ENCODE results near the gene PHF19.

DNA sequence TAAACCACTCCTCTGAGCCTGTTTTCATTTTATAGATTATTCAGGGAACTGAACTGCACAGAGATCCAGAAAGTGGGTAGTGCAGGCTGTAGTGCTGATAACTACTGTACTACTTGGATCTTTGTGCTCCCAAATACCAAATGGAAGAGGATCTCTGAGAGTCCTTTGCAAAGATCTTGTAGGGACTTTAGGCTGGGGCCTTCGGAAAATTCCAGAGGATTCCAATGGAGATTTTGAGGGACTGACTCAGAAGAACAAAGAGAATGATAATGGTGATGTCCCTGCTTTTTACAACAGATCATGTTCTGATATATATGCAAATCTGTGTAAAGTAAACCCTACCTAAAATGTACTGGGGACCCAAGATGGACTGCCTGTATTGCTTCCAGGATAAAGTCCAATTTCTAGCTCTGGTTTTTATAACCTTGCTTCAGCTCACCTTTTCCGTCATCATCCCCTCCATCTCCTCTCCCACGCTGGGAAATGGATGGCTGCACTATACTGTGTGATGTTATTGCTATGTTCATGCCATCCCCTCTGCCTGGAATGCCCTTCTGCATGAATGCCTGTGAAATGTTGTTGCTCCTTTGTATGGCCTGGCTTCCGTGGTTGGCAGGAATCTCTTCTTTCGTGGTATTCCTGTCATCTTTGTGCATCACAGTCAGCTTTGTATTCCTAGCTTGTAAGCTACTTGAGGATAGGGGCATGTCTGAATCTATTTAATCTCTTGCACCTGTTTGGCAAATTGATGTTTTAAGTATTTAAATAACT, 24.6 kb downstream of the PHF19 start:
- TF ChIP-seq FOXA1 (IDR thresholded peaks at IDR 0.05) (no peak), FOXM1 (IDR thresholded peaks at IDR 0.05; ENCODE audit: borderline replicate concordance) (no peak), SP1 (IDR thresholded peaks at IDR 0.05) (no peak), SUZ12 (IDR thresholded peaks at IDR 0.05) (no peak), FOXK2 (IDR thresholded peaks at IDR 0.05) (no peak), TARDBP (IDR thresholded peaks at IDR 0.05) (no peak), BHLHE40 (IDR thresholded peaks at IDR 0.05; ENCODE audit: borderline replicate concordance) (no peak)
- TF ChIP-seq, protein P1, sequence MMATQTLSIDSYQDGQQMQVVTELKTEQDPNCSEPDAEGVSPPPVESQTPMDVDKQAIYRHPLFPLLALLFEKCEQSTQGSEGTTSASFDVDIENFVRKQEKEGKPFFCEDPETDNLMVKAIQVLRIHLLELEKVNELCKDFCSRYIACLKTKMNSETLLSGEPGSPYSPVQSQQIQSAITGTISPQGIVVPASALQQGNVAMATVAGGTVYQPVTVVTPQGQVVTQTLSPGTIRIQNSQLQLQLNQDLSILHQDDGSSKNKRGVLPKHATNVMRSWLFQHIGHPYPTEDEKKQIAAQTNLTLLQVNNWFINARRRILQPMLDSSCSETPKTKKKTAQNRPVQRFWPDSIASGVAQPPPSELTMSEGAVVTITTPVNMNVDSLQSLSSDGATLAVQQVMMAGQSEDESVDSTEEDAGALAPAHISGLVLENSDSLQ (IDR thresholded peaks at IDR 0.05), result no peak

Measured in HEK293T (cell line).